Right atrium auricular region (tissue), 2 donors: ENCODE data around the gene MCM3AP. TPM values are rescaled to one million over a fixed set of nuclear protein-coding genes. Genes with fewer than 3 reads are reported as not detected.
A peak's percentile ranks its signal among the peaks of the same experiment; 100 is the strongest.

Experiments used
- DNase-seq: peaks from one replicate; pipeline ENCODE4 v3.0.0-alpha.2; 2019; ENCODE audit warnings: low spot score
- H3K27ac ChIP-seq, 2 donors: fragments of 200-600 bp; sonication (generic); 1 replicate in 1 of 2; 2 replicates in 1 of 2; pipeline ENCODE4 v1.5.1; 2016 to 2019
- H3K27me3 ChIP-seq, 2 donors: fragments of 200-600 bp; sonication (generic); one replicate each; pipeline versions ENCODE4 v1.5.1 to v1.6.0; 2017 to 2019
- H3K36me3 ChIP-seq: fragments of 200-600 bp; sonication (generic); one replicate; pipeline ENCODE4 v1.5.1; 2016
- H3K4me1 ChIP-seq, 2 donors: fragments of 200-600 bp; sonication (generic); one replicate each; pipeline versions ENCODE4 v1.5.1 to v1.6.0; 2017 to 2019
- H3K4me3 ChIP-seq, 2 donors: fragments of 200-600 bp; sonication (generic); 1 replicate in 1 of 2; 2 replicates in 1 of 2; pipeline ENCODE4 v1.5.1; 2017 to 2019; ENCODE audit warnings: mild to moderate bottlenecking in 1 of 2, moderate library complexity in 1 of 2
- H3K9me3 ChIP-seq, 2 donors: fragments of 200-600 bp; sonication (generic); one replicate each; pipeline ENCODE4 v1.5.1; 2019
- total RNA-seq, 2 donors: library from RNA; depleted of rRNA; stranded (reverse); fragments of >200 nt; gene quantifications; one replicate each; pipeline ENCODE4 v1.1.0, GENCODE V29; 2016
- TF ChIP-seq, protein P1 (sequence below), 2 donors: fragments of 200-600 bp; sonication (generic); IDR thresholded peaks; one replicate each; pipeline ENCODE4 v1.5.1; 2019; ENCODE audit warnings: antibody characterized with exemption in 2 of 2

Gene MCM3AP
- total RNA-seq, 2 donors from 2014 or later, result 35.7 to 45.4 TPM

DNA sequence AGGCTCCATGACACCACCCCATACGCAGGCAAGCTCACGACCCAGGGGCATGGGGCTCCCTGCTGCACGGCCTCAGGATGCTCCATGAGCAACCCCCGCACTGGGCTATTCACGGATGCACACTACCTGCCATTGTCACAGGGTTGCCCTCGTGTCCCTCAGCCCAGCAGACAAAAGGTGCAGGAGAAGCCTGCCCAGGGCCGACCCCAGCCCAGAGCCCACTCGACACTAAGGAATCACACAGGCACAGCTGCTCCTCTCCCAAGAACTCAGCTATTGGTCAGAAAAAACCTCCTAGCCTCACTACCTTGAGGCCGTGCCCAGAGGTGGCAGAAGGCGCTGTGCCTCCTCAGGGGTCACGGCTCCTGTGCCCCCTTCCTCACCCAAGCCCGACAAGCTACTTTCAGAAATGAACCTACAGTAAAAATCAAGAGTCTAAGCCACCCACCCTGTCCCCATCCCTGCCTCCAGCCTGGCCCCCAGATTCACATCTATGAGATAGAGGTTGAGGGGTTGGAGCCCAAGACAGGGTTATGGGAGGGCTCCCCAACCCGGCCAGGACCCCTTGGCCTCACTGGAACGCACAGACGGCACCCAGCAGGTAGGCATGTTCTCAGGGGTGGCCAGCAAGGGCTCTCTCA, 94.8 kb downstream of the MCM3AP start:
- Histone ChIP-seq H3K27ac (peak overlapping the region; percentile 8 to 89), H3K4me1 (peaks cover 0 to 48% of the 10 kb centered on the region in 2 donors), H3K36me3 (peaks cover 35% of the 10 kb centered on the region), H3K4me3 (no peak overlapping the region), H3K27me3 (no peaks in the 10 kb centered on the region), H3K9me3 (no peaks in the 10 kb centered on the region)
- DNase-seq, result peak; percentile 50
- TF ChIP-seq, protein P1, sequence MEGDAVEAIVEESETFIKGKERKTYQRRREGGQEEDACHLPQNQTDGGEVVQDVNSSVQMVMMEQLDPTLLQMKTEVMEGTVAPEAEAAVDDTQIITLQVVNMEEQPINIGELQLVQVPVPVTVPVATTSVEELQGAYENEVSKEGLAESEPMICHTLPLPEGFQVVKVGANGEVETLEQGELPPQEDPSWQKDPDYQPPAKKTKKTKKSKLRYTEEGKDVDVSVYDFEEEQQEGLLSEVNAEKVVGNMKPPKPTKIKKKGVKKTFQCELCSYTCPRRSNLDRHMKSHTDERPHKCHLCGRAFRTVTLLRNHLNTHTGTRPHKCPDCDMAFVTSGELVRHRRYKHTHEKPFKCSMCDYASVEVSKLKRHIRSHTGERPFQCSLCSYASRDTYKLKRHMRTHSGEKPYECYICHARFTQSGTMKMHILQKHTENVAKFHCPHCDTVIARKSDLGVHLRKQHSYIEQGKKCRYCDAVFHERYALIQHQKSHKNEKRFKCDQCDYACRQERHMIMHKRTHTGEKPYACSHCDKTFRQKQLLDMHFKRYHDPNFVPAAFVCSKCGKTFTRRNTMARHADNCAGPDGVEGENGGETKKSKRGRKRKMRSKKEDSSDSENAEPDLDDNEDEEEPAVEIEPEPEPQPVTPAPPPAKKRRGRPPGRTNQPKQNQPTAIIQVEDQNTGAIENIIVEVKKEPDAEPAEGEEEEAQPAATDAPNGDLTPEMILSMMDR (IDR thresholded peaks at IDR 0.05), result no peak

DNA sequence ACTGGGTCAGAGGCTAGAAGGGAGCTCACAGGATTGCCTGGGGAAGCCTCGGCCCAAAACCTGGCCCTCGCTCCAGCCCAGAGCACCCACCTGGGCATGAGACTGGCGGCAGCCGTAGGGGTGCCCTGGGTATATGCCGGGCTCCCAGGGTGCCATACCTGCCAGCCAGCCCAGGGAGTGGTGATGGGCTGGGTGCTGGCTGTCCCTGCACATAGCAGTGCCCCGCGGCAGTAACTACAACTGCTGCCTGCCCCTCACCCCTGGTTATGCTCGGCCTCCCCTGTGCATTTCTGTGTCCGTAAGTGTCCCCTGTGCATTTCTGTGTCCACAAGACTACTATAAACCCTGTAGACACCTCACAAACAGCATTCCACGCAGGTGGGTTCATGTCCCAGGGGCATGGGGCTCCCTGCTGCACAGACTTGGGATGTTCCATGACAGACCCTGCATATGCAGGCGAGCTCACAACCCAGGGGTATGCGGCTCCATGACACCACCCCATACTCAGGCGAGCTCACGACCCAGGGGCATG, 95.4 kb downstream of the MCM3AP start:
- Histone ChIP-seq H3K4me3 (no peak overlapping the region), H3K27me3 (no peaks in the 10 kb centered on the region), H3K9me3 (no peaks in the 10 kb centered on the region), H3K4me1 (peaks cover 0 to 53% of the 10 kb centered on the region in 2 donors), H3K36me3 (peaks cover 29% of the 10 kb centered on the region), H3K27ac (peak overlapping the region; percentile 80 to 89)
- TF ChIP-seq, protein P1 (IDR thresholded peaks at IDR 0.05), result no peak
- DNase-seq, result peak; percentile 47

DNA sequence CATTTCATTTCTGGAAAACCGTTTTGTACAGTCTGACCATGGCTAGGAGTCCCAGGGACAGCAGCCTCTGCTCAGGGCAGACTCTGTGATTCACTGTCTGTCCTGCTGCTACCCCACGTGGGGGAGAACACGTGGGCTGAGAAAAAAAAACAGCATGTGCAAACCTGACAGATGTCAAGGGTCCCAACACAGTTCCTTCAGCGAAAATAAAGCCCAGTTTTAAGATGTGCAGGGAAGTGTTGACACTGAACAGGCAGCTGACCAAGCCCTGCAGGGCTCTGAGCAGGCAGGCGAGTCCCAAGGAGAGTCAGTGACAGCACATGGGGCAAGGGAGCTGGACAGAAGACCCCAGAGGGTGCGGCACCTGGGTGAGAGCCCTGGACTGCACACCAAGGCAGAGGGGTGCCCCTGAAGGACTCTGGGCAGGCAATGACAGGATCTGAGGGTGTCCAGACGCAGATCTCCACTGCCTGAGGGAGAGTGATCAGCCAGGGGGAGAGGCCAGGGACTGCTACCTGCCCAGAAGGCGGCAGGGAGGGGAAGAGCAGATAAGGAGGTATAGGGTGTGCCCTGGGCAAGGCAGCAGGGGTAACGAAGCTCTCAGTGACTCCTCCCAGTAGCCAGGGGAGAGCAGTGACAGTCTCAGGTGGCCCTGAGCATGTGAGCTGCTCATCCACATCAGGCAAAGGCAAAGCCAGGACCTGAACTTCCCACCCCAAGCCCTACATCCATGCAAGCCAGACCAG, 96.0 kb downstream of the MCM3AP start:
- Histone ChIP-seq H3K9me3 (no peaks in the 10 kb centered on the region), H3K36me3 (peaks cover 23% of the 10 kb centered on the region), H3K27me3 (no peaks in the 10 kb centered on the region), H3K4me1 (peaks cover 0 to 53% of the 10 kb centered on the region in 2 donors), H3K27ac (peak overlapping the region; percentile 80 to 89), H3K4me3 (no peak overlapping the region)
- TF ChIP-seq, protein P1 (IDR thresholded peaks at IDR 0.05), result no peak
- peak; percentile 54 for DNase-seq

DNA sequence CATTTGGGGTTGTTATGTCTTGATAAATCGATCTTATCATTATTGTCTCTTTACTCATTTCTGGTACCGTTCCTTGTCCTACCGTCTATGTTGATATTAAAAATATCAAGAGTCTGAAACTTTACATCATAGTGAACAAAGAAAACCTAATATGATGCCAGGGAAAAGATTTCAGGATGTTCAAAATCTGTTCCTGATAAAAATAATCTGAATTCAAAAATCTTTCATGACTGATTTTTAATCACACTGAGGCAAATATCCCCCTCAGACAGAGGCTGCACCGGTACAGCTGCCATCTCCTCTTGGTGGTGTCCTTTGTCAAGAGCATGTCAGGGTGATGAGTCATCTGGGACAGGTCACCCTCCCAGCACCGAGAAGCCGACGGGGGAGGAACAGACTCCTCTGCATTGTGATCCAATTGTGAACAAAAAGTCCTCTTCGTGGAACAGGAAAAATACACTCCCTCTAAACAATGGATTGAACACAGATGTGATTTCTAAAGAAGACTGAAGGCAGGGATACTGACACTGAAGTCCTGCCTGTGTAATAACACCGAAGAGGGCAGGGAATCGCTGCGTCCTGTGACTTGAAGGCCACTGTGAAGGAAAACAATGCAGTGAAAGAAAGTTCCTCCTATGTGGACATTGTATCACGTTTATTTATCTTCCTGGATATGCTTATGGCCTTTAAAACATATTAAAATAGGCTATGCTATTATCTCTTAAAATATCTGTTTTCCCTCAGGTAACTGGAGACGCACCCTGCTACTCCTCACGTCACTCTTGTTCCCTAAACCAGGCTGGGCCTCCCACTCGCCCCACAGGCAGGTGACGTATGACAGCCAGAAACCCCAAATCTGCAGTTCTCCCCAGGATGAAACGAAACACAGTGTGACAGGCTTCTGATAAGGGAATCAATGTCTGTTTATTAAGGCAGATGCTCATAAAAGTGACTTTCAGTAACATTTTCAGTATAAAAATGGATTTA, 96.9 kb downstream of the MCM3AP start:
- Histone ChIP-seq H3K4me1 (peaks cover 0 to 58% of the 10 kb centered on the region in 2 donors), H3K9me3 (no peaks in the 10 kb centered on the region), H3K4me3 (no peak overlapping the region), H3K27ac (peak overlapping the region; percentile 80 to 89), H3K36me3 (peaks cover 14% of the 10 kb centered on the region), H3K27me3 (no peaks in the 10 kb centered on the region)
- DNase-seq, result peak; percentile 82
- TF ChIP-seq, protein P1 (IDR thresholded peaks at IDR 0.05), result no peak

DNA sequence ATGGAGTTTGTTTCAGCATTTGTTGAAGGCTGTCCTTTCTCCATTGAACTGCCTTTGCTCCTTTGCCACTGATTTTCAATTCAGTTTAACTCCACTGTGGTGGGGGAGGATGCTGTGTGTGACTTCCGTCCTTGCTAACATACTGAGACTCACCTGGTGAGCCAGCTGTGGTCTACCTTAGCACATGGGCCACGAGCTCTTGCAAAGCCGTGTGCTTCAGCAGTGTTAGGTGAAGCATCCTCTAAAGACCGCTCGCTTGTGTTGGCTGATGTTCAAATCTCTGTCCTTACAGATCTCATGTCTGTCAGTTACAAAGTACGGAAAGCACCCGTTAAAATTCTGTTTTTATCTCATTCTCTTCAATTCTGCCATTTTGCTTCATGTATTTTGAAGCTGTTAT, 97.6 kb downstream of the MCM3AP start:
- H3K27ac ChIP-seq, result peak overlapping the region; percentile 80 to 89
- H3K27me3 ChIP-seq, result no peaks in the 10 kb centered on the region
- no peak overlapping the region for H3K4me3 ChIP-seq
- peaks cover 9% of the 10 kb centered on the region for H3K36me3 ChIP-seq
- H3K4me1 ChIP-seq, result peaks cover 0 to 58% of the 10 kb centered on the region in 2 donors
- peak; percentile 53 for DNase-seq
- no peaks in the 10 kb centered on the region for H3K9me3 ChIP-seq
- TF ChIP-seq, protein P1 (IDR thresholded peaks at IDR 0.05), result no peak
